ENCODE measurements around the gene MIB2.
"Not testable (repeated sequence)": the region's sequence is repeated elsewhere in the genome, so short reads cannot be mapped to it uniquely, and the experiment has no call there.

Gene MIB2

GRCh38 chr1:1628754-1629429 is 13.6 kb downstream of the MIB2 start:
- no peak for DNase-seq

GRCh38 chr1:1629430-1630190 is 14.3 kb downstream of the MIB2 start:
- peak; percentile 57 for DNase-seq

GRCh38 chr1:1630191-1630964 is 15.1 kb downstream of the MIB2 start:
- peak; percentile 92 for DNase-seq

GRCh38 chr1:1630965-1631781 is 15.9 kb downstream of the MIB2 start:
- DNase-seq = no peak

- DNase-seq = no peak
These were observed 16.6 kb downstream of the MIB2 start, which contains the start of gene MMP23B for GRCh38 chr1:1631782-1632420. TSS of gene MMP23B (plus strand) at chr1:1632173. CDS start at chr1:1632219, 46 bp downstream.

GRCh38 chr1:1633409-1633808 is 18.1 kb downstream of the MIB2 start:
- DNase-seq = not testable (repeated sequence)

GRCh38 chr1:1634613-1635012 is 19.3 kb downstream of the MIB2 start:
- DNase-seq = not testable (repeated sequence)

- not testable (repeated sequence) for DNase-seq
These were observed 21.6 kb downstream of the MIB2 start for GRCh38 chr1:1636621-1637478.

GRCh38 chr1:1637479-1637875 is 22.2 kb downstream of the MIB2 start:
- DNase-seq = not testable (repeated sequence)

- DNase-seq = not testable (repeated sequence)
These were observed 23.2 kb downstream of the MIB2 start for GRCh38 chr1:1638528-1638927.

- not testable (repeated sequence) for DNase-seq
These were observed 24.1 kb downstream of the MIB2 start for GRCh38 chr1:1639368-1639767.

GRCh38 chr1:1640081-1640480 is 24.8 kb downstream of the MIB2 start:
- not testable (repeated sequence) for DNase-seq

GRCh38 chr1:1640711-1641461 is 25.6 kb downstream of the MIB2 start:
- DNase-seq = not testable (repeated sequence)

GRCh38 chr1:1646326-1646725 is 31.0 kb downstream of the MIB2 start:
- DNase-seq = not testable (repeated sequence)

- not testable (repeated sequence) for DNase-seq
These were observed 32.4 kb downstream of the MIB2 start for GRCh38 chr1:1647567-1648241.

- DNase-seq = not testable (repeated sequence)
These were observed 33.0 kb downstream of the MIB2 start for GRCh38 chr1:1648265-1648664.

- DNase-seq = peak; percentile 99
These were observed 43.6 kb downstream of the MIB2 start, which contains the start of gene CDK11B for GRCh38 chr1:1658583-1659549. TSS of gene CDK11B (minus strand) at chr1:1659004. CDS start at chr1:1657485, 1,519 bp downstream.

GRCh38 chr1:1662392-1662791 is 47.1 kb downstream of the MIB2 start:
- DNase-seq = not testable (repeated sequence)

All from activated CD4-positive, alpha-beta T cell treated with anti-CD3 and anti-CD28 coated beads for 1 hour (primary cell).